HepG2 (cell line): ENCODE data around the gene SEC23IP. TPM values are rescaled to one million over a fixed set of nuclear protein-coding genes. Genes with fewer than 3 reads are reported as not detected.

Experiments
- ARID5B ChIP-seq: IDR thresholded peaks from 2 replicates; pipeline ENCODE4 v1.4.0; 2020; ENCODE audit warnings: mild to moderate bottlenecking, missing genetic modification reagents
- GZF1 ChIP-seq: sonication (generic); formaldehyde crosslinking; IDR thresholded peaks from 2 replicates; pipeline ENCODE4 v1.5.1; 2020; ENCODE audit warnings: mild to moderate bottlenecking, missing genetic modification reagents
- PRDM10 ChIP-seq: sonication (generic); formaldehyde crosslinking; IDR thresholded peaks from 2 replicates; pipeline ENCODE4 v1.4.0; 2020; ENCODE audit warnings: low read depth, missing genetic modification reagents
- PRMT3 ChIP-seq: sonication (generic); formaldehyde crosslinking; IDR thresholded peaks from 2 replicates; pipeline ENCODE4 v1.8.1; 2022; ENCODE audit warnings: low read depth, mild to moderate bottlenecking, moderate library complexity, missing genetic modification reagents, borderline replicate concordance
- ZFP36L1 ChIP-seq: sonication (generic); formaldehyde crosslinking; IDR thresholded peaks from 2 replicates; pipeline ENCODE4 v1.8.0; 2022; ENCODE audit warnings: mild to moderate bottlenecking, missing genetic modification reagents, moderate library complexity
- ZNF274 ChIP-seq: sonication (generic); formaldehyde crosslinking; IDR thresholded peaks from 2 replicates; pipeline ENCODE4 v1.5.1; 2020; ENCODE audit warnings: mild to moderate bottlenecking, missing genetic modification reagents
- ZNF616 ChIP-seq: sonication (generic); formaldehyde crosslinking; IDR thresholded peaks from 2 replicates; pipeline ENCODE4 v1.5.0; 2020; ENCODE audit warnings: low read depth, mild to moderate bottlenecking, missing genetic modification reagents
- polyA plus RNA-seq, 8 experiments: library from polyadenylated mRNA; depleted of rRNA in 3 of 8; stranded (reverse) in 7 of 8; unstranded in 1 of 8; fragments of >200 nt; fragmentation: Illumina TruSeq in 4 of 8; extraction: Trizol in 4 of 8; gene quantifications; 2 replicates each; pipeline versions ENCODE4 v1.2.1 to v1.2.3, GENCODE V29; 2011 to 2016; ENCODE audit warnings: low read depth in 4 of 8, missing spikeins in 1 of 8, mixed read lengths in 1 of 8; ENCODE audit not compliant: insufficient read depth in 1 of 8
- total RNA-seq, 5 experiments: library from RNA; depleted of rRNA; stranded (reverse); fragments of >200 nt; fragmentation: Illumina TruSeq; extraction: Trizol; gene quantifications; 2 replicates each; pipeline ENCODE4 v1.2.3, GENCODE V29; 2016; ENCODE audit warnings: low read depth in 1 of 5
- TF ChIP-seq, protein P1 (sequence below): sonication (generic); formaldehyde crosslinking; IDR thresholded peaks from 2 replicates; pipeline ENCODE4 v1.4.0; 2020; ENCODE audit warnings: mild to moderate bottlenecking, missing genetic modification reagents
- TF ChIP-seq, protein P2 (sequence below): IDR thresholded peaks from 2 replicates; pipeline ENCODE4 v1.6.1; 2016; ENCODE audit warnings: low read depth, borderline replicate concordance

SEC23IP gene
- total and polyA plus RNA-seq, 2 of the 13 experiments (the other 11 are each of a cell fraction or from before 2014, with no cell fraction given): 32.3 to 57.7 TPM

DNA sequence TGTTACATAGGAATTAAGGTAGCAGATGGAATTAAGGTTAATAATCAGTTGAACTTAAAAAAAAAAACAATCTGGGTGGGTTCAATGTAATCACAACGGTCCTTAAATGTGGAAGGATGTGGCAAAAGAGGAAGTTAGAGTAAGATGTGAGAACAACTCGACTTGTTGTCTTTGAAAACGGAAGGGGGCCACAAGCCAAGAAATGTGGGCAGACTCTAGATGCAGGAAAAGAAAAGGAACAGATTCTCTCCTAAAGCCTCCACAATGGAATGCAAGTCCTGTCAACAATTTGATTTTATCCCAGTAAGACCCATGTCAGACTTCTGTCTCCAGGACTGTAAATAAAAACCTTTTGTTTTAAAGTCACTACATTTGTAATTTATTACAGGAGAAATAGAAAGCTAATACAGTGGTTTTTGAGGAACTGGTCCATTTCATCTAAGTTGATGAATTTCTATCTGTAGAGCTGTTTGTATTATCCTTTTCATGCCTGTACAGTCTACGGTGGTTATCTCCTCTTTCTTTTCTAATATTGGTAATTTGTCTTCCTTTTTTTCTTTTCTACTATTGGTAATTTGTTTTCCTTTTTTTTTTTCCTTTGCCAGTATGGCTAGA lies 28.5 kb upstream of the SEC23IP start (continued):
- TF ChIP-seq ARID5B (CRISPR knock-in tag) (no peak), PRMT3 (CRISPR knock-in tag) (no peak), ZNF274 (CRISPR knock-in tag) (no peak), ZFP36L1 (CRISPR knock-in tag) (no peak), PRDM10 (CRISPR knock-in tag) (no peak), ZNF616 (CRISPR knock-in tag) (no peak), GZF1 (CRISPR knock-in tag) (no peak)
- TF ChIP-seq, protein P1, sequence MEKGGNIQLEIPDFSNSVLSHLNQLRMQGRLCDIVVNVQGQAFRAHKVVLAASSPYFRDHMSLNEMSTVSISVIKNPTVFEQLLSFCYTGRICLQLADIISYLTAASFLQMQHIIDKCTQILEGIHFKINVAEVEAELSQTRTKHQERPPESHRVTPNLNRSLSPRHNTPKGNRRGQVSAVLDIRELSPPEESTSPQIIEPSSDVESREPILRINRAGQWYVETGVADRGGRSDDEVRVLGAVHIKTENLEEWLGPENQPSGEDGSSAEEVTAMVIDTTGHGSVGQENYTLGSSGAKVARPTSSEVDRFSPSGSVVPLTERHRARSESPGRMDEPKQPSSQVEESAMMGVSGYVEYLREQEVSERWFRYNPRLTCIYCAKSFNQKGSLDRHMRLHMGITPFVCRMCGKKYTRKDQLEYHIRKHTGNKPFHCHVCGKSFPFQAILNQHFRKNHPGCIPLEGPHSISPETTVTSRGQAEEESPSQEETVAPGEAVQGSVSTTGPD (CRISPR knock-in tag): no peak
- TF ChIP-seq, protein P2, sequence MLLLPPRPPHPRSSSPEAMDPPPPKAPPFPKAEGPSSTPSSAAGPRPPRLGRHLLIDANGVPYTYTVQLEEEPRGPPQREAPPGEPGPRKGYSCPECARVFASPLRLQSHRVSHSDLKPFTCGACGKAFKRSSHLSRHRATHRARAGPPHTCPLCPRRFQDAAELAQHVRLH (CRISPR knock-in tag): no peak
